Measurements from ENCODE around the gene MBD3L4.
"Not testable (repeated sequence)": the region's sequence is repeated elsewhere in the genome, so short reads cannot be mapped to it uniquely, and the experiment has no call there.

Gene MBD3L4

DNA sequence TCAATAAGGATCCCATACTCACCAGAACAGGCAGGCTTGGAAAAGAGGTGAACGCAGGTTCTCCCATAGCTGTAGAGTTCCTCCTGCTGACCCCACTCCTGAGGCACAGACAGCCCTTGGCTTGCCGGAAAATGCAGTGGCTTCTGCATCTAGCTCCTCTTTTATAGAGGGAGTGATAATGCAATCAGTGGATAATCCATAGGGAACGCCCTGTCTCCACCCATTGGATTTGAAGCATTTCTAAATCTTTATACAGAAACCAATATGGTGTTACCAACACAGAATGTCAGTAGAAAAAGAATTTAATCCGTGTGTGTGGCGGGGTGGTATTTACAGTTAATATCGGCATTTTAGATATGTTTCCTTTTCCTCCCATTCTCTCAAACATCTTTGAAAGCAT lies 18.6 kb downstream of the MBD3L4 start, which contains the start of gene MBD3L2B:
Gene MBD3L2B, minus strand, starts transcription at position 101 of the 400 bp plus-strand sequence. Its CDS starts 34 bp downstream, at position 67.
- not testable (repeated sequence) for H3K36me3 Mint-ChIP-seq (ENCODE audit: low read depth); H3K9me3 Mint-ChIP-seq; H3K4me1 Mint-ChIP-seq; H3K4me3 Mint-ChIP-seq; H3K27ac Mint-ChIP-seq; H3K27me3 Mint-ChIP-seq (ENCODE audit: low read depth)

- TF ChIP-seq, protein P1, sequence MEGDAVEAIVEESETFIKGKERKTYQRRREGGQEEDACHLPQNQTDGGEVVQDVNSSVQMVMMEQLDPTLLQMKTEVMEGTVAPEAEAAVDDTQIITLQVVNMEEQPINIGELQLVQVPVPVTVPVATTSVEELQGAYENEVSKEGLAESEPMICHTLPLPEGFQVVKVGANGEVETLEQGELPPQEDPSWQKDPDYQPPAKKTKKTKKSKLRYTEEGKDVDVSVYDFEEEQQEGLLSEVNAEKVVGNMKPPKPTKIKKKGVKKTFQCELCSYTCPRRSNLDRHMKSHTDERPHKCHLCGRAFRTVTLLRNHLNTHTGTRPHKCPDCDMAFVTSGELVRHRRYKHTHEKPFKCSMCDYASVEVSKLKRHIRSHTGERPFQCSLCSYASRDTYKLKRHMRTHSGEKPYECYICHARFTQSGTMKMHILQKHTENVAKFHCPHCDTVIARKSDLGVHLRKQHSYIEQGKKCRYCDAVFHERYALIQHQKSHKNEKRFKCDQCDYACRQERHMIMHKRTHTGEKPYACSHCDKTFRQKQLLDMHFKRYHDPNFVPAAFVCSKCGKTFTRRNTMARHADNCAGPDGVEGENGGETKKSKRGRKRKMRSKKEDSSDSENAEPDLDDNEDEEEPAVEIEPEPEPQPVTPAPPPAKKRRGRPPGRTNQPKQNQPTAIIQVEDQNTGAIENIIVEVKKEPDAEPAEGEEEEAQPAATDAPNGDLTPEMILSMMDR (IDR thresholded peaks at IDR 0.05; ENCODE audit: unreplicated experiment in 3 of 3): no peak
- H3K4me1 Mint-ChIP-seq: no peaks in the 10 kb centered on the region
- H3K27me3 Mint-ChIP-seq (ENCODE audit: low read depth): no peaks in the 10 kb centered on the region
- H3K27ac Mint-ChIP-seq: no peak overlapping the region
- no peak overlapping the region for H3K4me3 Mint-ChIP-seq
- H3K9me3 Mint-ChIP-seq: peaks cover 4% of the 10 kb centered on the region
- no peaks in the 10 kb centered on the region for H3K36me3 Mint-ChIP-seq (ENCODE audit: low read depth)
Observed at GRCh38 chr19:7018828-7019227, 21.2 kb downstream of the MBD3L4 start.

DNA sequence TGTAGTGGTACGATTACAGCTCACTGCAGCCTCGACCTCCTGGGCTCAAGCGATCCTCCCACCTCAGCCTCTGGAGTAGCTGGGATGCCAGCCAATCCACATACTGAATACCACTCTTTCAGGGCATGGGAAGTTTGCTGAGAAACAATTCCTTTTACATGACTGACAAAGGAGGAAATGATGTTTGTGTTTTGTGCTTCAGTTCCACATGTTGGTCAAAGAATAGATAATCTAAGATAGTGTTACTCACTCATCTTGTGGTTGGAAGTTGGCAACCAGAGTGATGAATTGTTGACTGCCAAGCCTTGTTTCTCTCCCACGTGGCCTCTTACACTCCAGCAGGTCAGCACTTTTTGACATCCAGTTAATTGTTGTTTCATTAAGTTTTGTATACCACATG lies 26.3 kb downstream of the MBD3L4 start:
- Mint-ChIP-seq H3K27me3 (ENCODE audit: low read depth) (peaks cover 5% of the 10 kb centered on the region), H3K4me1 (no peaks in the 10 kb centered on the region), H3K9me3 (peaks cover 11% of the 10 kb centered on the region), H3K27ac (no peak overlapping the region), H3K4me3 (no peak overlapping the region), H3K36me3 (ENCODE audit: low read depth) (no peaks in the 10 kb centered on the region)
- TF ChIP-seq, protein P1 (IDR thresholded peaks at IDR 0.05; ENCODE audit: unreplicated experiment in 3 of 3): no peak

DNA sequence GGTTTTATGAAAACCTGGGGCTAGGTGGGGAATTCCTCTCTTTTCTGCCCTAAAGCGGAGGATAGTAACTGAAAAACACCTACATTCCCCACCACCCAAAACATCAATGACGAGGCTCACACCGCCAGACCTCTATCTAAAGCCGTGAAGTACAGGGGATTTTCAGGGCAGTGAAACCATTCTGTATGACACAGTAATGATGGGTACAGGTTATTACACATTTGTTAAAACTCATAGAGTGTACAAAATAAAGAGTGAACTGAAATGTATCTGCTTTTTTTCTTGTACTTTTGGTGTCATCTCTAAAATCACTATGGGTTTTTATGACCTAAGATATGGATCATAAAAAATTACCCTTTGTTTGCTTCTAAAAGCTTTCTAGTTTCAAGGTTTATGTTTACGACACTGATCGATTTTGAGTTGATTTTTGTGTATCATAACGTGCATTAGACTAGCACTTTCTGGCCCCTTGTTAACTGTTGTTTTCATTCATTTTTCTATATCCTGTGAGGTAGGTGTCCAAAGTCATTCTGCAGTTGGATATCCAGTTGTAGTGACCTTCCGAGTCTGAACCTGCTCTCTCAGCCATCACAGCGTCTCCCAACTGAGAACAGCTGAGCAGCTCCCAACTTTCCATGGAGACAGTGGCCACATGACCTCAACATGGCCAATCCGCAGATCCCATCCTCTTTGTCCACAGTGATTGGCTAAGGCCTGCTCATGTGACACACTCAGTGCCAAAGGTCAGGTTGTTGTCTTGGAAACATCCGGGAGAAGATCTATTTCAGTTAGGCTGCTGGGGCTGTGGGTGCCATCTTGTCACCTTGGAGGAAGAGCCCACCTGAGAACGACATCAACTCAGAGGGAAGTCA lies 29.0 kb downstream of the MBD3L4 start:
- Mint-ChIP-seq H3K4me1 (no peaks in the 10 kb centered on the region), H3K9me3 (peaks cover 18% of the 10 kb centered on the region), H3K36me3 (ENCODE audit: low read depth) (no peaks in the 10 kb centered on the region), H3K27ac (no peak overlapping the region), H3K4me3 (no peak overlapping the region), H3K27me3 (ENCODE audit: low read depth) (peaks cover 10% of the 10 kb centered on the region)
- TF ChIP-seq, protein P1 (IDR thresholded peaks at IDR 0.05; ENCODE audit: unreplicated experiment in 3 of 3): no peak

DNA sequence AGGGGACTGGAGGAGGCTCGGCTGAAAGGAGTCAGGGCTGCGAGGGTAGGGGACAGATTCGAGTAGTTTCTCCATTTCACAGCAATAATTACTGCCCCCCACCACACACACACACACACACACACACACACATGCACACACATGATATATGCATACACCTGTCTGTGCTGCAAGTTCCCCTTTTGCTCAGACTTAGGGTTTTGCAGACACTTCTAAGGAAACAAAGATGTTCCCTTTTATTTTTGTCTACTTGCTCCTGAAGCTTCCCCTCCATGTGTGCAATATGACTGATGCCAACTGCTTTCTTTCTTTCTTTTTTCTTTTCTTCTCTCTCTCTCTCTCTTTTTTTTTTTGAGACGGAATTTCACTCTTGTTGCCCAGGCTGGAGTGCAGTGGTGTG lies 32.1 kb downstream of the MBD3L4 start:
- Mint-ChIP-seq H3K27me3 (ENCODE audit: low read depth) (peaks cover 10% of the 10 kb centered on the region), H3K4me1 (no peaks in the 10 kb centered on the region), H3K36me3 (ENCODE audit: low read depth) (no peaks in the 10 kb centered on the region), H3K27ac (no peak overlapping the region), H3K4me3 (no peak overlapping the region), H3K9me3 (peaks cover 12% of the 10 kb centered on the region)
- TF ChIP-seq, protein P1 (IDR thresholded peaks at IDR 0.05; ENCODE audit: unreplicated experiment in 3 of 3): no peak

GRCh38 chr19:7006135-7006704 lies 33.8 kb downstream of the MBD3L4 start:
- TF ChIP-seq, protein P1 (IDR thresholded peaks at IDR 0.05; ENCODE audit: unreplicated experiment in 3 of 3): no peak
- peaks cover 15% of the 10 kb centered on the region for H3K27me3 Mint-ChIP-seq (ENCODE audit: low read depth)
- peaks cover 12% of the 10 kb centered on the region for H3K9me3 Mint-ChIP-seq
- no peak overlapping the region for H3K4me3 Mint-ChIP-seq
- H3K4me1 Mint-ChIP-seq: no peaks in the 10 kb centered on the region
- no peak overlapping the region for H3K27ac Mint-ChIP-seq
- no peaks in the 10 kb centered on the region for H3K36me3 Mint-ChIP-seq (ENCODE audit: low read depth)

All from nephron (organoid).